PC-3 (cell line): ENCODE measurements around the gene PITPNM2. TPM values are rescaled to one million over a fixed set of nuclear protein-coding genes. Genes with fewer than 3 reads are reported as not detected.

Source experiments
- ATAC-seq: fragments of 200-7000 bp; cut with Tn5 transposase; 2 replicates; pipeline ENCODE4 v1.9.1; 2020; ENCODE audit warnings: mild to moderate bottlenecking, moderate library complexity
- BruUV-seq: library from RNA; stranded (reverse); fragments of 400-500 nt; replicated peaks from 2 replicates; lab custom pipeline; 2021; lab: Mats Ljungman, UMichigan
- CTCF ChIA-PET: fragments of 300-600 bp; sonication (Branson Sonifier 250); formaldehyde crosslinking; loops from one replicate; lab custom pipeline; 2022; ENCODE audit warnings: antibody characterized with exemption; lab: Charles Lee
- POLR2A ChIA-PET: fragments of 300-600 bp; sonication (Branson Sonifier 250); formaldehyde crosslinking; loops from one replicate; lab custom pipeline; 2022; ENCODE audit warnings: antibody characterized with exemption; ENCODE audit not compliant: unreplicated experiment; lab: Charles Lee
- DNase-seq: peaks from one replicate; pipeline ENCODE4 v3.0.0-alpha.2; 2015
- H2AFZ ChIP-seq: fragments of 300-600 bp; sonication (generic); 2 replicates; pipeline ENCODE4 v1.6.0; 2016; ENCODE audit warnings: antibody characterized with exemption, low read length
- H3F3A ChIP-seq: fragments of 300-600 bp; sonication (generic); one replicate; pipeline ENCODE4 v1.6.0; 2017; ENCODE audit warnings: antibody characterized with exemption, low read length, control low read depth, mild to moderate bottlenecking; ENCODE audit not compliant: unreplicated experiment
- H3K27ac ChIP-seq: fragments of 300-600 bp; sonication (generic); 2 replicates; pipeline ENCODE4 v1.5.1; 2016; ENCODE audit warnings: mild to moderate bottlenecking, low read length
- H3K27me3 ChIP-seq: fragments of 300-600 bp; sonication (generic); 2 replicates; pipeline ENCODE4 v1.6.1; 2016; ENCODE audit warnings: low read length, mixed read lengths
- H3K36me3 ChIP-seq: fragments of 300-600 bp; sonication (generic); 2 replicates; pipeline ENCODE4 v1.6.1; 2016; ENCODE audit warnings: low read depth, mixed run types, low read length, mixed read lengths
- H3K4me1 ChIP-seq: fragments of 300-600 bp; sonication (generic); 2 replicates; pipeline ENCODE4 v1.5.1; 2016; ENCODE audit warnings: low read length; ENCODE audit not compliant: insufficient read depth
- H3K4me2 ChIP-seq: fragments of 300-600 bp; sonication (generic); 2 replicates; pipeline ENCODE4 v1.6.0; 2016; ENCODE audit warnings: low read length
- H3K4me3 ChIP-seq: fragments of 300-600 bp; sonication (generic); 2 replicates; pipeline ENCODE4 v1.5.1; 2016; ENCODE audit warnings: mild to moderate bottlenecking, low read length, mixed read lengths
- H3K79me2 ChIP-seq: fragments of 300-600 bp; sonication (generic); 2 replicates; pipeline ENCODE4 v1.6.1; 2017; ENCODE audit warnings: low read length, mixed read lengths
- H3K9ac ChIP-seq: fragments of 300-600 bp; sonication (generic); 2 replicates; pipeline ENCODE4 v1.6.0; 2016; ENCODE audit warnings: mild to moderate bottlenecking, low read length
- H3K9me2 ChIP-seq: fragments of 300-600 bp; sonication (generic); replicated peaks from 2 replicates; pipeline ENCODE4 v1.6.1; 2016; ENCODE audit warnings: mixed run types, low read length, mixed read lengths
- H3K9me3 ChIP-seq: fragments of 300-600 bp; sonication (generic); 2 replicates; pipeline ENCODE4 v1.6.1; 2016; ENCODE audit warnings: low read length, mixed read lengths
- H4K20me1 ChIP-seq: fragments of 300-600 bp; sonication (generic); 2 replicates; pipeline ENCODE4 v1.6.1; 2016; ENCODE audit warnings: low read length, mixed read lengths
- CTCF ChIP-seq: fragments of 300-600 bp; sonication (generic); conservative IDR thresholded peaks from 2 replicates; pipeline ENCODE4 v1.5.1; 2017; ENCODE audit warnings: antibody characterized with exemption, low read depth, mild to moderate bottlenecking, low read length
- EZH2 ChIP-seq: fragments of 300-600 bp; sonication (generic); IDR thresholded peaks from one replicate; pipeline ENCODE4 v1.6.1; 2017; ENCODE audit warnings: antibody characterized with exemption, mild to moderate bottlenecking, low read length; ENCODE audit not compliant: unreplicated experiment
- EZH2phosphoT487 ChIP-seq: fragments of 300-600 bp; sonication (generic); IDR thresholded peaks from 2 replicates; pipeline ENCODE4 v1.6.1; 2018; ENCODE audit warnings: mild to moderate bottlenecking, antibody characterized with exemption, low read length, borderline replicate concordance
- intact Hi-C: fragments of 100-400 bp; cut with micrococcal nuclease; formaldehyde crosslinking; loops from 2 replicates; pipeline ENCODE4 v1.9.0; 2023
- total RNA-seq: library from RNA; depleted of rRNA; stranded (reverse); fragments of >200 nt; gene quantifications from 2 replicates; pipeline ENCODE4 v1.2.3, GENCODE V29; 2014

Gene PITPNM2
- total RNA-seq, 1 experiment from 2014 or later: 5.6 TPM

GRCh38 chr12:123119808-123120207 is 31.1 kb downstream of the PITPNM2 start:
- Histone ChIP-seq H3K4me2 (no peak overlapping the region), H3K79me2 (peaks cover under 1% of the 10 kb centered on the region; the same call in 1 of the 2 replicates), H3K27ac (no peak overlapping the region), H2AFZ (no peak overlapping the region), H3K9me2 (no peaks in the 10 kb centered on the region), H3K4me3 (no peak overlapping the region), H3K4me1 (peaks cover 26% of the 10 kb centered on the region), H3K36me3 (no peaks in the 10 kb centered on the region), H3F3A (no peaks in the 10 kb centered on the region), H4K20me1 (no peaks in the 10 kb centered on the region), H3K27me3 (no peaks in the 10 kb centered on the region), H3K9ac (no peak overlapping the region), H3K9me3 (no peaks in the 10 kb centered on the region)
- ChIA-PET CTCF (no interaction called here), POLR2A (no interaction called here)
- TF ChIP-seq EZH2 (no peak), EZH2phosphoT487 (no peak), CTCF (no peak)
- ATAC-seq (no peak), DNase-seq (no peak)
- BruUV-seq: no TSS peak
- intact Hi-C loops: no loop called here

- Histone ChIP-seq H3K4me3 (no peak overlapping the region), H3K9me2 (no peaks in the 10 kb centered on the region), H3K9me3 (no peaks in the 10 kb centered on the region), H3K9ac (no peak overlapping the region), H3K27ac (no peak overlapping the region), H4K20me1 (no peaks in the 10 kb centered on the region), H3K79me2 (no peaks in the 10 kb centered on the region), H2AFZ (no peak overlapping the region), H3K4me1 (peaks cover 27% of the 10 kb centered on the region), H3K27me3 (no peaks in the 10 kb centered on the region), H3K36me3 (no peaks in the 10 kb centered on the region), H3K4me2 (no peak overlapping the region), H3F3A (no peaks in the 10 kb centered on the region)
- TF ChIP-seq EZH2: no peak
- no peak for TF ChIP-seq CTCF
- TF ChIP-seq EZH2phosphoT487: no peak
- BruUV-seq: no TSS peak
- DNase-seq: no peak
- intact Hi-C loops: no loop called here
- ChIA-PET POLR2A (interaction anchor here (0.6 kb wide), 1 partner anchor 327 kb away, joined by 6 read pairs; no protein-coding TSS in a partner anchor), CTCF (interaction anchor here (0.5 to 0.6 kb wide), 2 partner anchors 32 to 120 kb away, joined by 4 to 5 read pairs; partner anchors contain the start of gene PITPNM2)
- ATAC-seq: no peak
Measured at GRCh38 chr12:123118497-123118896, 32.4 kb downstream of the PITPNM2 start.

GRCh38 chr12:123115409-123116121 is 35.3 kb downstream of the PITPNM2 start:
- peak overlapping the region; percentile 31 for H3K27ac ChIP-seq
- H3F3A ChIP-seq: no peaks in the 10 kb centered on the region
- H3K9me2 ChIP-seq: no peaks in the 10 kb centered on the region
- peak; percentile 89 for ATAC-seq
- no peak for TF ChIP-seq EZH2
- no peak for TF ChIP-seq CTCF
- no peak for TF ChIP-seq EZH2phosphoT487
- intact Hi-C loops: no loop called here
- H3K27me3 ChIP-seq: no peaks in the 10 kb centered on the region
- H2AFZ ChIP-seq: no peak overlapping the region
- H4K20me1 ChIP-seq: no peaks in the 10 kb centered on the region
- H3K79me2 ChIP-seq: no peaks in the 10 kb centered on the region
- H3K4me3 ChIP-seq: no peak overlapping the region
- CTCF ChIA-PET: interaction anchor here (0.6 to 1.1 kb wide), 4 partner anchors 35 to 131 kb away, joined by 3 to 5 read pairs (median 4); partner anchors contain the start of gene PITPNM2
- POLR2A ChIA-PET: interaction anchor here (0.6 kb wide), 1 partner anchor 35 kb away, joined by 14 read pairs; the partner anchor contains the start of gene PITPNM2
- peak overlapping the region; percentile 14; the same call in 1 of the 2 replicates for H3K4me2 ChIP-seq
- no peak overlapping the region for H3K9ac ChIP-seq
- BruUV-seq: no TSS peak
- no peaks in the 10 kb centered on the region for H3K36me3 ChIP-seq
- DNase-seq: peak; percentile 51
- H3K9me3 ChIP-seq: no peaks in the 10 kb centered on the region
- peaks cover 20% of the 10 kb centered on the region for H3K4me1 ChIP-seq
